ENCODE data around the gene ZBTB2.
"Not testable (repeated sequence)": the region's sequence is repeated elsewhere in the genome, so short reads cannot be mapped to it uniquely, and the experiment has no call there.

The ZBTB2 gene

DNA sequence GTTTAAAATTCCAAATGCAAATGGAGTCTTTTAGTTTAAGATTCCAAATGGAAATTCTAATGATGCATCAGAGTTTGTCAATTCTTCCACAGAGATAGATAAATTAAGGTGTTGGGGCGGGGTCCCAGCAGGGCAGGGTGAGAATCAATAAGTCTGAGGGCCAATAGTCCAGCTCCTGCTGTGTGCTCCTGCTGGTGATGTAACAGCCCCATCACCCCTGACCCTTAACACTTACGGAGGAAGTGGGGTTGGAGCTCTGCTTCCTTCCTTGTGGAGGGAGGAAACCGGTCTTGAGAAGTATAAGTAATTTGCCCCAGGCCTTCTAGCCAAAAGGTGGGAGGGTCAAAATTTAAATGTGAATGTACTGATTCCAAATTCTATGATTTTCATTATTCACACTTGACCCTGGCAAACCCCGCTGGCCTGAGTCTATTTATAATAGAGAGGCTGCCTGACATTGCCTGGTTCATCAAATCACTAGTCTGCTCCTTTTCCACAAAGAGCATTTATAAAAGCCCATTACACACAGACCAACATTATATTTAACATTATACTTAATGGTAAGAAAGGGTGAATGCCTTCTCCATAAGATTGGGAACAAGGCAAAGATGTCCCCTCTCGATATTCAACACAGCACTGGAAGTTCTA lies 17.2 kb downstream of the ZBTB2 start:
- peak; percentile 74 for DNase-seq (ENCODE audit: low read depth, low spot score)

DNA sequence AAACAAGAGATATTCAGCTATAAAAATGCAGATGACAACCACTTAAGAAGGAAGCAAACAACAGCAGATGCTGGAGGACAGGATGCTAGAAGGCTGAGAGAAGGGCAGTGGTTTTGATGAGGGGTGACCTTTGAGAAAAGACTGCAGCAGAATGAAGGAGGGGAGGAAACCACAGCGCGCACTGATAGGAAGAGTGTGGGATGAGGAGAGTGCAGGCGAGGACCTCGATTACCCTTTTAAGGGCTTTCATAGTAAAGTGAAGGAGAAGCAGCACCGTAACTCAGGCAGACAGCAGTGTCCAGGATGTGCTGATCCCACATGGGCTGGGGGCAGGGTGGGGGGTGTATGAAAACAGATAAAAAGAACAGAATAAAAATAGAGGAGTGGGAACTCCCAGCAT lies 19.2 kb downstream of the ZBTB2 start:
- no peak for DNase-seq (ENCODE audit: low read depth, low spot score)

DNA sequence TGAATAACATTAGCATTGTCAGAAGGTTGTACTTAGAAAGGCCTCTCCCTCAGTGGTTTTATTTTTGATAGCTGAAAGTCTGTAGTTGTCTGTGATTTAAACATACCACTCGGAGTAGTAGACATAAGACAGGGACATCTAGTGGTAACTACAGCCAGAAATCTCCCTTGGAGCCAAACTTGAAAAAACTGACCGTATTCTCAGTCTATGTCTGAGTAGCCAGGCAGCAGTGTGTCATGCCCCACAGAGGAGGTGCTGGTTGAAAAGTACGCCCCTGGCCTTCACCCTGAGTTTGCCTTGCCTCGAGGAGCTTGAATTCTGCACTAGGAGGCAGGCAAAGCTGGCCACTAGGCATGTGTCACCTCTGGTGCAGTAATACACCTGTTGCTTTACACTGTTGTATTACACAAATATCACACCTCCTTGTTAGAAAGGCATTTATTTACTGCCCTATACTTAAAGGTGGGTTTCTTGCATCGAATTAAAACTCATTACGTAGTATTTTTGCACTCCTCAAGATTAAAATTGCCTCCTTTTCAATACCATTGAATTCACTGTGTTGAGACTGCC lies 20.8 kb downstream of the ZBTB2 start:
- DNase-seq (ENCODE audit: low read depth, low spot score): no peak

DNA sequence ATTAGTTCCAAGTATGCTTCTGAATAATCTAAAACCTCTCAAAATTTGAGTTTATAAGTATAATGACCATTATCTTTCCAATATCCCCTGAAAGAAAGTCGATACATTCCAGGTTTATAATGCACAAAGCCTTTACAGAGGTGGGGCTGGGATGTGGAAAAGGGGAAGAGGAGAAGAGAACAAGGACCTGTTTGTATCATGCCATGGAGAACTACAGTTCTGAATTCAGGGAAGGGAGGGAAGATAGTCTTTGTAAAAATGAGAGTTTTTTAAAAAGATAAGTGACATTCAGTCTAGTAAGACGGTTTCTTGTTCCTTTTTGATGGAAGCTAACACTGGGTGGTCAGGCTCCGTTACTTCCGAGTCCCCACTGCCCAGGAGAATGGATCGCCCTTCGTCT lies 26.1 kb downstream of the ZBTB2 start:
- no peak for DNase-seq (ENCODE audit: low read depth, low spot score)

DNA sequence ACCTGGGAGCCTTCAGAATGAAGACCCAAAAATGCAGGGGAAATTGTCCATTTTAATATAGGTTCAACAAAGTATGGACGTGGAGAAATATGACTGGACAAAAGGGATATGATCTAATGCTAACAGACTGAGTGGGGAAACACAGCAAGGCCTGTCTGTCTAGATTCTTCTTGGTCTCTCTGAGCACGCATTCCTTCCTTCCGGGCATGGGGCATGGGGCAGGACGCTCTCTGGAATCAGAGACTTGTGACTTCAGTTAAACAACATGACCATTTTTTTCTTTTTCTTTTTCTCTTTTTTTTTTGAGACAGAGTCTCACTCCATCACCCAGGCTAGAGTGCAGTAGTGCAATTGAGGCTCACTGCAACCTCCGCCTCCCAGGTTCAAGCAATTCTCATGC lies 31.9 kb downstream of the ZBTB2 start:
- no peak for DNase-seq (ENCODE audit: low read depth, low spot score)

DNA sequence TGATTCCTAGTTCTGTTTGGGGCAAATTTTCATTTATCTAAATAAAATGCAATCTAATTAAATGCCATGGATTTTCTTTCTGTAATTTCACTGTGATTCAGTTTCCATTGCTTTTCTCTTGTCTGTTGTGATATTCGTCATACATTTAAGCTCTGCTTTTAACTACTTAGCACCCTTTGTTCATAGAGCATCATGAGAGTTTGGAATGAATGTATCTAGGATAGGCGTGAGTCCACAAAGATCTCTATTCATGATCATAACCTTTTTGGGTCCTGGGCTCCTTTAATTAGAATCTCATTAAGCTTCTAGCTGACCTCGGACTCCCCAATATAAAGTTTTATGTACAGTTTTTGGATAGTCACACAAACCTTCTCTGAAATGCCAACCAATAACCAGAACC lies 32.9 kb downstream of the ZBTB2 start:
- no peak for DNase-seq (ENCODE audit: low read depth, low spot score)

DNA sequence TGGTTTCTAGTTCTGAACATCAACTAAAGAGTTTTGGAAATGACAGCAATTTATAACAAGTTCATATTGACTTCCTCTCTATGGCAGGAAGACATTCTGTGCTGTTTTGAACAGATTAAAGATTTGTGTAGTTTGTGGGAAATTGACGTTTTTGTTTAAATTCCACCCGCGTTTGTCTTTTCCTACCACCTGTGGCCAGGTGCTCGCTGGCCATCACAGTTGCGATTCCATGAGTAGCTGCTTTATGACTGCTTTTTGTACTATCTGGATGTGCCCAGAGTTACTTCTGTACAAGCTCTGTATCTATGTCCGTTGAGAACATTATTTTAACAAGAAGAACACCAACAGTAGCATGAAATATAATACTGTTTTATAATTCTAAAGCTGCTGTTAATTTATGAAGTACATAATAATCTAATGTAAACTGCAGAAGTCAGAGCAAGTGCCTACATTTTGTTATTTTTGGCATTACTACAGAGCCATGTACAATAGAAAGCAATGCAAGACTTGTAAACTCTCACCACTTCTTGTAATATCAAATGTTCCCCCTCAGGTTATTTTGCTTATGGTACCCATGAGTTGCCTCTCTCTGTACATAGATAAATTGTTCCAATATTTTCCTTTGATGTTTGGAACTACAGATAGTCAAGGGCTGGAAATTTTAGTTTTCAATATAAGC lies 33.5 kb downstream of the ZBTB2 start:
- DNase-seq (ENCODE audit: low read depth, low spot score): no peak

DNA sequence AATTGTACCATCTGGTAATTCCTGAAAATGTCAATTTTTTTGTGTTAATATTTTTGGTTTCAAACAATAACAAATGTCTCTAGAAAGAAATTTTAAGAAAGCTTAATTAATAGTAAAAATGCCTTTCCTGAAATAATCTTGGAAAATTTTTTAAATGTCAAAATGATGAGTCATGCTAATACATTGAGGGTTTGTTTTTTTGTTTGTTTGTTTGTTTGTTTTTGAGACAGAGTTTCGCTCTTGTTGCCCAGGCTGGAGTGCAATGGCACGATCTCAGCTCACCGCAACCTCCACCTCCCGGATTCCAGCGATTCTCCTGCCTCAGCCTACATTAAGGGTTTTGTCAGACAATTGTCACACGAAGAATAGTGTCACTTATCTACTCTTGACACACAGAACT lies 34.4 kb downstream of the ZBTB2 start:
- DNase-seq (ENCODE audit: low read depth, low spot score): not testable (repeated sequence)

DNA sequence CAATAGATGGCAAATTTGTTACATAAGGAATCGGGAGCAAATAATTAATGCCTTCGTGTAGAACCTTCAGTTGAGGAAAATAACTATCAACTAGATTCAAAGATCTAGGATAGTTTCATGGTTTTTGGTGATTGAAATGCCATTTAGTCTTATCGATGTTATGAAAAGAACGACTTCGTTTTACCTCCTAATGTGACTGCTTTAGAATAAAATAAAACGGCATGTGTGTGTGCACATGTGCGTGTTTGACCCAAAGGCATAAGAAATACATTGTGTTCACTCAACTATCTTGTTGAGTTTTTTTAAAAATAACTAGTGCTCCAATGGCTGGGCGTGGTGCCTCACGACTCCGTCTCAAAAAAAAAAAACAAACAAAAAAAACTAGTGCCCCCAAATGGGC lies 37.6 kb downstream of the ZBTB2 start:
- no peak for DNase-seq (ENCODE audit: low read depth, low spot score)

DNA sequence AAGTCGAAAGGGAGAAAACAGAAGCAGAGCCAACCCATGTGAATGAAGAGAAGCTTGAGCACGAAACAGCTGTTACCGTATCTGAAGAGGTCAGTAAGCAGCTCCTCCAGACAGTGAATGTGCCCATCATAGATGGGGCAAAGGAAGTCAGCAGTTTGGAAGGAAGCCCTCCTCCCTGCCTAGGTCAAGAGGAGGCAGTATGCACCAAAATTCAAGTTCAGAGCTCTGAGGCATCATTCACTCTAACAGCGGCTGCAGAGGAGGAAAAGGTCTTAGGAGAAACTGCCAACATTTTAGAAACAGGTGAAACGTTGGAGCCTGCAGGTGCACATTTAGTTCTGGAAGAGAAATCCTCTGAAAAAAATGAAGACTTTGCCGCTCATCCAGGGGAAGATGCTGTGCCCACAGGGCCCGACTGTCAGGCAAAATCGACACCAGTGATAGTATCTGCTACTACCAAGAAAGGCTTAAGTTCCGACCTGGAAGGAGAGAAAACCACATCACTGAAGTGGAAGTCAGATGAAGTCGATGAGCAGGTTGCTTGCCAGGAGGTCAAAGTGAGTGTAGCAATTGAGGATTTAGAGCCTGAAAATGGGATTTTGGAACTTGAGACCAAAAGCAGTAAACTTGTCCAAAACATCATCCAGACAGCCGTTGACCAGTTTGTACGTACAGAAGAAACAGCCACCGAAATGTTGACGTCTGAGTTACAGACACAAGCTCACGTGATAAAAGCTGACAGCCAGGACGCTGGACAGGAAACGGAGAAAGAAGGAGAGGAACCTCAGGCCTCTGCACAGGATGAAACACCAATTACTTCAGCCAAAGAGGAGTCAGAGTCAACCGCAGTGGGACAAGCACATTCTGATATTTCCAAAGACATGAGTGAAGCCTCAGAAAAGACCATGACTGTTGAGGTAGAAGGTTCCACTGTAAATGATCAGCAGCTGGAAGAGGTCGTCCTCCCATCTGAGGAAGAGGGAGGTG lies 38.7 kb downstream of the ZBTB2 start:
- no peak for DNase-seq (ENCODE audit: low read depth, low spot score)

DNA sequence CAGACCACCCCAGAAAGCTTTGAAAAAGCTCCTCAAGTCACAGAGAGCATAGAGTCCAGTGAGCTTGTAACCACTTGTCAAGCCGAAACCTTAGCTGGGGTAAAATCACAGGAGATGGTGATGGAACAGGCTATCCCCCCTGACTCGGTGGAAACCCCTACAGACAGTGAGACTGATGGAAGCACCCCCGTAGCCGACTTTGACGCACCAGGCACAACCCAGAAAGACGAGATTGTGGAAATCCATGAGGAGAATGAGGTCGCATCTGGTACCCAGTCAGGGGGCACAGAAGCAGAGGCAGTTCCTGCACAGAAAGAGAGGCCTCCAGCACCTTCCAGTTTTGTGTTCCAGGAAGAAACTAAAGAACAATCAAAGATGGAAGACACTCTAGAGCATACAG lies 39.6 kb downstream of the ZBTB2 start:
- no peak for DNase-seq (ENCODE audit: low read depth, low spot score)

DNA sequence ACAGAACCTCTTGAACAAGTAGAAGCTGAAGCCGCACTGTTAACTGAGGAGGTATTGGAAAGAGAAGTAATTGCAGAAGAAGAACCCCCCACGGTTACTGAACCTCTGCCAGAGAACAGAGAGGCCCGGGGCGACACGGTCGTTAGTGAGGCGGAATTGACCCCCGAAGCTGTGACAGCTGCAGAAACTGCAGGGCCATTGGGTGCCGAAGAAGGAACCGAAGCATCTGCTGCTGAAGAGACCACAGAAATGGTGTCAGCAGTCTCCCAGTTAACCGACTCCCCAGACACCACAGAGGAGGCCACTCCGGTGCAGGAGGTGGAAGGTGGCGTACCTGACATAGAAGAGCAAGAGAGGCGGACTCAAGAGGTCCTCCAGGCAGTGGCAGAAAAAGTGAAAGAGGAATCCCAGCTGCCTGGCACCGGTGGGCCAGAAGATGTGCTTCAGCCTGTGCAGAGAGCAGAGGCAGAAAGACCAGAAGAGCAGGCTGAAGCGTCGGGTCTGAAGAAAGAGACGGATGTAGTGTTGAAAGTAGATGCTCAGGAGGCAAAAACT lies 40.1 kb downstream of the ZBTB2 start:
- DNase-seq (ENCODE audit: low read depth, low spot score): no peak

DNA sequence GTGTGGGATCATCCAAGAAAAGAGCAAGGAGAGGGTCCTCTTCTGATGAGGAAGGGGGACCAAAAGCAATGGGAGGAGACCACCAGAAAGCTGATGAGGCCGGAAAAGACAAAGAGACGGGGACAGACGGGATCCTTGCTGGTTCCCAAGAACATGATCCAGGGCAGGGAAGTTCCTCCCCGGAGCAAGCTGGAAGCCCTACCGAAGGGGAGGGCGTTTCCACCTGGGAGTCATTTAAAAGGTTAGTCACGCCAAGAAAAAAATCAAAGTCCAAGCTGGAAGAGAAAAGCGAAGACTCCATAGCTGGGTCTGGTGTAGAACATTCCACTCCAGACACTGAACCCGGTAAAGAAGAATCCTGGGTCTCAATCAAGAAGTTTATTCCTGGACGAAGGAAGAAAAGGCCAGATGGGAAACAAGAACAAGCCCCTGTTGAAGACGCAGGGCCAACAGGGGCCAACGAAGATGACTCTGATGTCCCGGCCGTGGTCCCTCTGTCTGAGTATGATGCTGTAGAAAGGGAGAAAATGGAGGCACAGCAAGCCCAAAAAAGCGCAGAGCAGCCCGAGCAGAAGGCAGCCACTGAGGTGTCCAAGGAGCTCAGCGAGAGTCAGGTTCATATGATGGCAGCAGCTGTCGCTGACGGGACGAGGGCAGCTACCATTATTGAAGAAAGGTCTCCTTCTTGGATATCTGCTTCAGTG lies 40.8 kb downstream of the ZBTB2 start:
- no peak for DNase-seq (ENCODE audit: low read depth, low spot score)

DNA sequence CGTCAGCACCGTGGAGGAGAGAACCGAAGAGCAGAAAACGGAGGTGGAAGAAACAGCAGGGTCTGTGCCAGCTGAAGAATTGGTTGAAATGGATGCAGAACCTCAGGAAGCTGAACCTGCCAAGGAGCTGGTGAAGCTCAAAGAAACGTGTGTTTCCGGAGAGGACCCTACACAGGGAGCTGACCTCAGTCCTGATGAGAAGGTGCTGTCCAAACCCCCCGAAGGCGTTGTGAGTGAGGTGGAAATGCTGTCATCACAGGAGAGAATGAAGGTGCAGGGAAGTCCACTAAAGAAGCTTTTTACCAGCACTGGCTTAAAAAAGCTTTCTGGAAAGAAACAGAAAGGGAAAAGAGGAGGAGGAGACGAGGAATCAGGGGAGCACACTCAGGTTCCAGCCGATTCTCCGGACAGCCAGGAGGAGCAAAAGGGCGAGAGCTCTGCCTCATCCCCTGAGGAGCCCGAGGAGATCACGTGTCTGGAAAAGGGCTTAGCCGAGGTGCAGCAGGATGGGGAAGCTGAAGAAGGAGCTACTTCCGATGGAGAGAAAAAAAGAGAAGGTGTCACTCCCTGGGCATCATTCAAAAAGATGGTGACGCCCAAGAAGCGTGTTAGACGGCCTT lies 41.6 kb downstream of the ZBTB2 start:
- no peak for DNase-seq (ENCODE audit: low read depth, low spot score)

DNA sequence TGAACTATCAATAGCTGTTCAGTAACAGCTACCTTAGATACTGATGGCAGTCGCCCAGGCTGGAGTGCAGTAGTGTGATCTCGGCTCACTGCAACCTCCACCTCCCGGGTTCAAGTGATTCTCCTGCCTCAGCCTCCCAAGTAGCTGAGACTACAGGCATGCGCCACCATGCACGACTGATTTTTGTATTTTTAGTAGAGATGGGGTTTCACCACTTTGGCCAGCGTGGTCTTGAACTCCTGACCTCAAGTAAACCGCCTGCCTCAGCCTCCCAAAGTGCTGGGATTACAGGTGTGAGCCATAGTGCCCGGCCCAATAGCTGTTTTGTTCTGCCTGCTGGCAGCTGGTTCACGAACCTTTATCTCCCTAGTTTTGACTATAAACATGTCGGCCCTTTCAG lies 48.6 kb downstream of the ZBTB2 start:
- DNase-seq (ENCODE audit: low read depth, low spot score): not testable (repeated sequence)

DNA sequence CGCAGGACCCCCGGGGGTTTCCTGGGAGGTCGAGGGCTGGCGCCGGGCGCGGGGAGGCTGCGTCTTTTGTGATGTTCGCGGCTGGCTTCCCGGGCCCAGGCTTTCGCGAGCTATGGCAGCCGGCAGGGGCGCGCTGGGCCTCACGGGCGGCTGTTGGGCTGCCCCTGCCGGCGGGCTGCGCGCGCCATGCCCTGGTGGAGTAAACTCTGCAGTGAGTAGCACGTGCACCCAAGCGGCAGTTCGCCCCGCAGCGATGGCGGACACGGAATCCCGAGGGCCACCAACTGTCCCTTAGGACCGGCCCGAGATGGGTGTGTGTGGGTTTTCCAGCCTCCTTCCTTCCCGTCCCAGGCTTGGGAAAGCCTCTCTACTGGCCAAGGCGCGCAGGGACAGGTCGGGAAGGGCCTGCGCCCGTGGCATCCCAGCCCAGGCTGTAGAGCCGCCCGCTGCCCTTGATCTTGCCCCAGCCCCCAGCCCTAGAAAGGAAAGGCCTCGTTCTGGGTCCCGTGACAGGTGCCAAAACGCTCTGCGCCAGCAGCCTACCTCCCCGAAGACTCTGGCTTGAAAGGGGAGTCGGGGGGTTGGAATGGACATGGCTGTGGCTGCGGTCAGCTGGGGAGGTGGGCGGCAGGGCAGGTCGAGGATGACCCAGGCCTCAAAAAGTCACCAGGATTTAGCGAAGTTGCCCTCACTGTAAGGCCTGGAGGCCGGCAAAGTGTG lies 49.7 kb downstream of the ZBTB2 start:
- no peak for DNase-seq (ENCODE audit: low read depth, low spot score)

DNA sequence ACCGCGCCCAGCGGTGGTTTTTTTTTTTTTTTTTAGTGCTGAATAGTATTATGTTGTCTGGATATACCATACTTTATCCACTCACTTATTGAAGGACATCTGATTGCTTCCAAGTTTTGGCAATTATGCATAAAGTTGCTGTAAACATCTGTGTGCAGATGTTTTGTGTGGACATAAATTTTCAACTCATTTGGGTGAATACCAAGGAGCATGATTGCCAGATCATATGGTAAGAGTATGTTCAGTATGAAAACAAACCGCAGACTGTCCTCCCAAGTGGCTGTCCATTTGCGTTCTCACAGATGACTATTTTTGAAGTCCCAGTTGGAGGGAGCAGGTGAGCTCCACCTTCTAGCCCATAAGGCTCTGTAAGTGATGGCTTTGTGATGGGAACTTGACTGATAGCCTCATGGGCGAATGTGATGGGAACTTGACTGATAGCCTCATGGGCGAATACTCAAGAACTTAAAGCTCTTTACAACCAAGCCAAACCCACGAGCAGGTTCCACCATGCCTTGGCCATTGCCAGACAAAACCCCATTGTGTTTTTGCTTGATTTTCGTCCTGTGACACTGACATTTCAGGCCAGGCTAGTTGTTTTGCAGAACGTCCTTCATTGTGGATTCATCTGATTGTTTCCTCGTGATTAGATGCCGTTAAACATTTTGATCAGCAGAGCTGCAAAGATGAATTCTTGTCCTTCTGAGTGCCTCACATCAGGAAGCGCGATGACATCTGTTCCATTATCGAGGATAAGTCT lies 51.0 kb downstream of the ZBTB2 start:
- DNase-seq (ENCODE audit: low read depth, low spot score): no peak

DNA sequence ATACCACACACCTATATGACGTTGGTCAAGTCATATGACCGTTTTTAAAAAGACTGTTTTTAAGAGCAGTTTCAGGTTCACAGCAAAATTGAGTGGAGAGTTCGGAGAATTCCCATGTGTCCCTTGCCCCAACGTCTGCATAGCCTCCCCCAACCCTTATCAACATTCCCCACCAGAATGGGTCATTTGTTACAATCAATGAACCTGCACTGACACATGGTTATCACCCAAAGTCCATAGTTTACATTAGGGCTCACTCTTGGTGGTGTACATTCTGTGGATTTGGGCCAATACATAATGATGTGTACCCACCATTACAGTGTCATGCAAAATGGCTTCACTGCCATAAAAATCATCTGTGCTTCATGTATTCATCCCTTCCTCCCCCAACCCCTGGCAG lies 52.0 kb downstream of the ZBTB2 start:
- no peak for DNase-seq (ENCODE audit: low read depth, low spot score)

DNA sequence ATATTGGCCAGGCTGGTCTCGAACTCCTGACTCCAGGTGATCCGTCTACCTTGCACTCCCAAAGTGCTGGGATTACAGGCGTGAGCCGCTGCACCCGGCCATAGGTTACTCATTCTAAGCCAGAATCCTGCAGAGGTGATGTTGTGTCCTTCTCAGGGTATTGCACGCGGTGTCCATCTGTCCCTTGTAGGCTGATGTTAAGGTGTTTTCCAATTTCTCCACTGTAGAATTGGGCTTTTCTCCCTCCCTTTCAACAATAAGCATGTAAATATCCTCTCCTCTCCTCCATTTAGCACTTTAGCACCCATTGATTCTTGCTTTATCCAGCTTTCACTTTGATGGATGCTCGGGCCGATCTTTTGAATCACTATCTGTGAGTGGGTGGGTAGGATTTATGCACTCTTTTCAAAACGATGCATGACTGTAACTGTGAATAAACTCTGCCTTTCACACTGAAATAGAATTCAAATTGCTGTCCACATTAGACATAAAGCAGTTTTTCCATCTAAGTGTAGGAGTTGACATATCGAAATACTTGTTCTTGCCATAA lies 52.6 kb downstream of the ZBTB2 start:
- no peak for DNase-seq (ENCODE audit: low read depth, low spot score)
